ENCODE results near the gene CBL.

Gene CBL

GRCh38 chr11:119288219-119288618 is 82.1 kb downstream of the CBL start:
- H3K4me3 Mint-ChIP-seq = no peak overlapping the region

GRCh38 chr11:119290894-119291497 is 84.9 kb downstream of the CBL start:
- Mint-ChIP-seq H3K27me3 (no peaks in the 10 kb centered on the region), H3K9me3 (no peaks in the 10 kb centered on the region), H3K36me3 (peaks cover 32% of the 10 kb centered on the region), H3K4me3 (no peak overlapping the region), H3K4me1 (no peaks in the 10 kb centered on the region), H3K27ac (no peak overlapping the region)
- DNase-seq (ENCODE audit: low spot score in 2 of 2) (no peak), ATAC-seq (ENCODE audit: low read depth) (no peak)

More at GRCh38 chr11:119288219-119288618, 82.1 kb downstream of the CBL start:
- H3K36me3 Mint-ChIP-seq = peaks cover 37% of the 10 kb centered on the region
- H3K4me1 Mint-ChIP-seq = peaks cover 4% of the 10 kb centered on the region
- no peaks in the 10 kb centered on the region for H3K27me3 Mint-ChIP-seq
- H3K9me3 Mint-ChIP-seq = no peaks in the 10 kb centered on the region
- ATAC-seq (ENCODE audit: low read depth) (no peak), DNase-seq (ENCODE audit: low spot score in 2 of 2) (no peak)
- no peak overlapping the region for H3K27ac Mint-ChIP-seq

GRCh38 chr11:119293461-119293860 is 87.3 kb downstream of the CBL start:
- no peak overlapping the region for H3K27ac Mint-ChIP-seq
- no peak for ATAC-seq (ENCODE audit: low read depth)
- H3K36me3 Mint-ChIP-seq = peaks cover 26% of the 10 kb centered on the region
- H3K4me1 Mint-ChIP-seq = no peaks in the 10 kb centered on the region
- H3K27me3 Mint-ChIP-seq = no peaks in the 10 kb centered on the region
- no peaks in the 10 kb centered on the region for H3K9me3 Mint-ChIP-seq
- no peak for DNase-seq (ENCODE audit: low spot score in 2 of 2)
- H3K4me3 Mint-ChIP-seq = no peak overlapping the region

GRCh38 chr11:119295178-119295577 is 89.0 kb downstream of the CBL start:
- ATAC-seq (ENCODE audit: low read depth) (no peak), DNase-seq (ENCODE audit: low spot score in 2 of 2) (no peak)
- peaks cover 34% of the 10 kb centered on the region for H3K36me3 Mint-ChIP-seq
- H3K4me1 Mint-ChIP-seq = no peaks in the 10 kb centered on the region
- no peak overlapping the region for H3K4me3 Mint-ChIP-seq
- no peak overlapping the region for H3K27ac Mint-ChIP-seq
- no peaks in the 10 kb centered on the region for H3K27me3 Mint-ChIP-seq
- H3K9me3 Mint-ChIP-seq = no peaks in the 10 kb centered on the region

GRCh38 chr11:119297938-119298337 is 91.8 kb downstream of the CBL start:
- no peak for DNase-seq (ENCODE audit: low spot score in 2 of 2)
- H3K36me3 Mint-ChIP-seq = peaks cover 38% of the 10 kb centered on the region
- no peak overlapping the region for H3K27ac Mint-ChIP-seq
- H3K27me3 Mint-ChIP-seq = no peaks in the 10 kb centered on the region
- H3K9me3 Mint-ChIP-seq = no peaks in the 10 kb centered on the region
- ATAC-seq (ENCODE audit: low read depth) = no peak
- H3K4me3 Mint-ChIP-seq = no peak overlapping the region
- H3K4me1 Mint-ChIP-seq = no peaks in the 10 kb centered on the region

- Mint-ChIP-seq H3K27me3 (no peaks in the 10 kb centered on the region), H3K9me3 (no peaks in the 10 kb centered on the region), H3K4me3 (no peak overlapping the region), H3K4me1 (no peaks in the 10 kb centered on the region), H3K36me3 (peaks cover 44% of the 10 kb centered on the region), H3K27ac (no peak overlapping the region)
- DNase-seq (ENCODE audit: low spot score in 2 of 2) (no peak), ATAC-seq (ENCODE audit: low read depth) (no peak)
Measured at GRCh38 chr11:119298726-119299125, 92.6 kb downstream of the CBL start.

GRCh38 chr11:119299416-119299815 is 93.3 kb downstream of the CBL start:
- no peak for ATAC-seq (ENCODE audit: low read depth)
- Mint-ChIP-seq H3K4me3 (no peak overlapping the region), H3K27me3 (no peaks in the 10 kb centered on the region), H3K36me3 (peaks cover 48% of the 10 kb centered on the region), H3K9me3 (no peaks in the 10 kb centered on the region), H3K4me1 (no peaks in the 10 kb centered on the region), H3K27ac (no peak overlapping the region)
- DNase-seq (ENCODE audit: low spot score in 2 of 2) = no peak

- no peaks in the 10 kb centered on the region for H3K27me3 Mint-ChIP-seq
- no peak overlapping the region for H3K4me3 Mint-ChIP-seq
- no peak for ATAC-seq (ENCODE audit: low read depth)
Measured at GRCh38 chr11:119300198-119300964, 94.2 kb downstream of the CBL start.

GRCh38 chr11:119303227-119303718 is 97.1 kb downstream of the CBL start:
- H3K4me3 Mint-ChIP-seq = no peak overlapping the region
- peaks cover 45% of the 10 kb centered on the region for H3K36me3 Mint-ChIP-seq
- DNase-seq (ENCODE audit: low spot score in 2 of 2) (no peak), ATAC-seq (ENCODE audit: low read depth) (no peak)
- no peak overlapping the region for H3K27ac Mint-ChIP-seq
- H3K9me3 Mint-ChIP-seq = no peaks in the 10 kb centered on the region
- H3K27me3 Mint-ChIP-seq = no peaks in the 10 kb centered on the region
- no peaks in the 10 kb centered on the region for H3K4me1 Mint-ChIP-seq

More at GRCh38 chr11:119300198-119300964, 94.2 kb downstream of the CBL start:
- no peaks in the 10 kb centered on the region for H3K4me1 Mint-ChIP-seq
- DNase-seq (ENCODE audit: low spot score in 2 of 2) = no peak
- H3K36me3 Mint-ChIP-seq = peaks cover 52% of the 10 kb centered on the region
- H3K9me3 Mint-ChIP-seq = no peaks in the 10 kb centered on the region
- H3K27ac Mint-ChIP-seq = no peak overlapping the region

- H3K4me1 Mint-ChIP-seq = no peaks in the 10 kb centered on the region
- no peaks in the 10 kb centered on the region for H3K27me3 Mint-ChIP-seq
- DNase-seq (ENCODE audit: low spot score in 2 of 2) (no peak), ATAC-seq (ENCODE audit: low read depth) (no peak)
- H3K36me3 Mint-ChIP-seq = peaks cover 30% of the 10 kb centered on the region
- peak overlapping the region; percentile 51 for H3K27ac Mint-ChIP-seq
- H3K4me3 Mint-ChIP-seq = no peak overlapping the region
- no peaks in the 10 kb centered on the region for H3K9me3 Mint-ChIP-seq
Measured at GRCh38 chr11:119305556-119306372, 99.6 kb downstream of the CBL start.

GRCh38 chr11:119306373-119306890 is 100.3 kb downstream of the CBL start:
- Mint-ChIP-seq H3K27ac (peak overlapping the region; percentile 12), H3K4me1 (no peaks in the 10 kb centered on the region), H3K9me3 (no peaks in the 10 kb centered on the region), H3K27me3 (no peaks in the 10 kb centered on the region), H3K36me3 (peaks cover 26% of the 10 kb centered on the region), H3K4me3 (no peak overlapping the region)
- ATAC-seq (ENCODE audit: low read depth) (no peak), DNase-seq (ENCODE audit: low spot score in 2 of 2) (no peak)

GRCh38 chr11:119307219-119307618 is 101.1 kb downstream of the CBL start:
- ATAC-seq (ENCODE audit: low read depth) = no peak
- H3K9me3 Mint-ChIP-seq = no peaks in the 10 kb centered on the region
- H3K36me3 Mint-ChIP-seq = peaks cover 21% of the 10 kb centered on the region
- H3K4me1 Mint-ChIP-seq = no peaks in the 10 kb centered on the region
- H3K27ac Mint-ChIP-seq = no peak overlapping the region
- DNase-seq (ENCODE audit: low spot score in 2 of 2) = no peak
- H3K27me3 Mint-ChIP-seq = no peaks in the 10 kb centered on the region
- H3K4me3 Mint-ChIP-seq = no peak overlapping the region

GRCh38 chr11:119307974-119308373 is 101.8 kb downstream of the CBL start:
- H3K4me3 Mint-ChIP-seq = no peak overlapping the region
- H3K27ac Mint-ChIP-seq = no peak overlapping the region
- peaks cover 16% of the 10 kb centered on the region for H3K36me3 Mint-ChIP-seq
- DNase-seq (ENCODE audit: low spot score in 2 of 2) (no peak), ATAC-seq (ENCODE audit: low read depth) (no peak)
- no peaks in the 10 kb centered on the region for H3K9me3 Mint-ChIP-seq
- H3K27me3 Mint-ChIP-seq = no peaks in the 10 kb centered on the region
- no peaks in the 10 kb centered on the region for H3K4me1 Mint-ChIP-seq

- H3K4me3 Mint-ChIP-seq = no peak overlapping the region
- peaks cover 5% of the 10 kb centered on the region for H3K36me3 Mint-ChIP-seq
- H3K27ac Mint-ChIP-seq = no peak overlapping the region
- H3K9me3 Mint-ChIP-seq = no peaks in the 10 kb centered on the region
- H3K4me1 Mint-ChIP-seq = no peaks in the 10 kb centered on the region
- no peak for DNase-seq (ENCODE audit: low spot score in 2 of 2)
- H3K27me3 Mint-ChIP-seq = peaks cover 4% of the 10 kb centered on the region
- ATAC-seq (ENCODE audit: low read depth) = no peak
Measured at GRCh38 chr11:119309411-119309810, 103.3 kb downstream of the CBL start.

Data from memory B cell (primary cell).